HL-60/S4 (cell line): ENCODE measurements around the gene ZNF350.
"Not testable (repeated sequence)": the region's sequence is repeated elsewhere in the genome, so short reads cannot be mapped to it uniquely, and the experiment has no call there.

Source experiments
- in situ Hi-C: fragments of 300-500 bp; cut with MboI; formaldehyde crosslinking; loops from 2 replicates; pipeline ENCODE4 v1.14.3; 2022; ENCODE audit warnings: low sequenced_read_pairs

The ZNF350 gene

GRCh38 chr19:51975787-51976186 is 10.9 kb downstream of the ZNF350 start:
- in situ Hi-C loops, result not testable (repeated sequence)

- in situ Hi-C loops, result no loop called here
Measured at GRCh38 chr19:51971624-51972023, 15.0 kb downstream of the ZNF350 start.

GRCh38 chr19:51970718-51971117 is 15.9 kb downstream of the ZNF350 start:
- in situ Hi-C loops, result no loop called here

GRCh38 chr19:51965583-51965982 is 21.1 kb downstream of the ZNF350 start:
- in situ Hi-C loops, result no loop called here

- in situ Hi-C loops, result not testable (repeated sequence)
Measured at GRCh38 chr19:51960621-51961233, 25.9 kb downstream of the ZNF350 start.

GRCh38 chr19:51959791-51960190 is 26.8 kb downstream of the ZNF350 start:
- in situ Hi-C loops, result no loop called here

- in situ Hi-C loops, result not testable (repeated sequence)
Measured at GRCh38 chr19:51957846-51958245, 28.8 kb downstream of the ZNF350 start.

- in situ Hi-C loops, result no loop called here
Measured at GRCh38 chr19:51948975-51949374, 37.7 kb downstream of the ZNF350 start.

- in situ Hi-C loops, result no loop called here
Measured at GRCh38 chr19:51946602-51947001, 40.0 kb downstream of the ZNF350 start.

- in situ Hi-C loops, result no loop called here
Measured at GRCh38 chr19:51944798-51945552, 41.7 kb downstream of the ZNF350 start.

GRCh38 chr19:51938936-51939335 is 47.7 kb downstream of the ZNF350 start:
- in situ Hi-C loops, result no loop called here

- in situ Hi-C loops, result no loop called here
Measured at GRCh38 chr19:51931921-51932320, 54.7 kb downstream of the ZNF350 start.

GRCh38 chr19:51927859-51928258 is 58.8 kb downstream of the ZNF350 start:
- in situ Hi-C loops, result no loop called here

GRCh38 chr19:51926784-51927741 is 59.6 kb downstream of the ZNF350 start, which contains the start of gene ZNF613:
Gene ZNF613, plus strand, starts transcription at chr19:51927472. Its CDS starts 8,749 bp downstream, at chr19:51936221.
- in situ Hi-C loops, result no loop called here

GRCh38 chr19:51926426-51926783 is 60.2 kb downstream of the ZNF350 start:
- in situ Hi-C loops, result no loop called here

GRCh38 chr19:51921949-51922348 is 64.7 kb downstream of the ZNF350 start:
- in situ Hi-C loops, result no loop called here

GRCh38 chr19:51919606-51920005 is 67.0 kb downstream of the ZNF350 start:
- in situ Hi-C loops, result no loop called here

- in situ Hi-C loops, result no loop called here
Measured at GRCh38 chr19:51916167-51916566, 70.5 kb downstream of the ZNF350 start.

- in situ Hi-C loops, result no loop called here
Measured at GRCh38 chr19:51915324-51915867, 71.2 kb downstream of the ZNF350 start.
